ENCODE results near the gene PRKAA2.
A peak's percentile ranks its signal among the peaks of the same experiment; 100 is the strongest.

Gene PRKAA2

DNA sequence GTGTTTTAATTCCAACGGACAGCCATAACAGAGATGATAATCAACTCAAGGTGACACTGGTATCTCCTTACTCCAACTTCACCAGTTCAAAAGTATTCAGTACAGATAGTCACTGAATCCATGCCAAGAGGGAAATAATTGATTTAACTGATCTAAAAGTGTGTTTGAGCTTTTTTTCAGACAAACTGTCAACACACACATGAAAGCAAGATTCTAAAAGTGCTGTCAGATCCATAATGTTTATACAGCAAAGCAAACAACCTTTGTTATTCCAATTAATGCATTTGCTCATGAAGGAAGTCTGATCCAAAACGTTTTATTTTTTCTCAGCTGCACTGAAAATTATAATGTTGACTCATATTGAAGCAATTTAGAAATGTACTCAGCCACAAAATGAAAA, 5.9 kb upstream of the PRKAA2 start:
- in situ Hi-C loops (cut with MboI; ENCODE audit: low sequenced_read_pairs, unreplicated experiment): no loop called here
- TF ChIP-seq, protein P1, sequence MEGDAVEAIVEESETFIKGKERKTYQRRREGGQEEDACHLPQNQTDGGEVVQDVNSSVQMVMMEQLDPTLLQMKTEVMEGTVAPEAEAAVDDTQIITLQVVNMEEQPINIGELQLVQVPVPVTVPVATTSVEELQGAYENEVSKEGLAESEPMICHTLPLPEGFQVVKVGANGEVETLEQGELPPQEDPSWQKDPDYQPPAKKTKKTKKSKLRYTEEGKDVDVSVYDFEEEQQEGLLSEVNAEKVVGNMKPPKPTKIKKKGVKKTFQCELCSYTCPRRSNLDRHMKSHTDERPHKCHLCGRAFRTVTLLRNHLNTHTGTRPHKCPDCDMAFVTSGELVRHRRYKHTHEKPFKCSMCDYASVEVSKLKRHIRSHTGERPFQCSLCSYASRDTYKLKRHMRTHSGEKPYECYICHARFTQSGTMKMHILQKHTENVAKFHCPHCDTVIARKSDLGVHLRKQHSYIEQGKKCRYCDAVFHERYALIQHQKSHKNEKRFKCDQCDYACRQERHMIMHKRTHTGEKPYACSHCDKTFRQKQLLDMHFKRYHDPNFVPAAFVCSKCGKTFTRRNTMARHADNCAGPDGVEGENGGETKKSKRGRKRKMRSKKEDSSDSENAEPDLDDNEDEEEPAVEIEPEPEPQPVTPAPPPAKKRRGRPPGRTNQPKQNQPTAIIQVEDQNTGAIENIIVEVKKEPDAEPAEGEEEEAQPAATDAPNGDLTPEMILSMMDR (IDR thresholded peaks at IDR 0.05; ENCODE audit: borderline replicate concordance, control extremely low read depth, extremely low read depth, insufficient read depth, missing control alignments): no peak
- no peak for DNase-seq (ENCODE audit: low spot score)

DNA sequence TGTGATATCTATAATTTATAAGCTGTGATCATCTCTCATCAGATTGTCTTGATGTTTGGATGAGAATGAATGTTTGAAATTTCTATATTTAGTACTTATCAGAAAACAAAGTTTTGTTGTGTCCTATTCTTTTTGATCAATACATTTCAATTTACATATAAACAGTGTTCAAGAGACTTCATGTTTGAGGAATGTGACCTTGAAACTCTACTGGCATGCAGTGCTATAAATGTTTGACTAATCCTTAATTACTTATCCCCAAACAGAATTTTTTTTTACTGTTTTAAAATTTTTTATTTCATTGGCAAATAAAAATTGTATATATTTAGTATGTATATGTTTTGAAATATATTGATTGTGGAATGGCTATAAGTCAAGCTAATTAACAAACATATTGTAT, 1.5 kb upstream of the PRKAA2 start:
- in situ Hi-C loops (cut with MboI; ENCODE audit: low sequenced_read_pairs, unreplicated experiment): no loop called here
- TF ChIP-seq, protein P1 (IDR thresholded peaks at IDR 0.05; ENCODE audit: borderline replicate concordance, control extremely low read depth, extremely low read depth, insufficient read depth, missing control alignments): no peak
- no peak for DNase-seq (ENCODE audit: low spot score)

DNA sequence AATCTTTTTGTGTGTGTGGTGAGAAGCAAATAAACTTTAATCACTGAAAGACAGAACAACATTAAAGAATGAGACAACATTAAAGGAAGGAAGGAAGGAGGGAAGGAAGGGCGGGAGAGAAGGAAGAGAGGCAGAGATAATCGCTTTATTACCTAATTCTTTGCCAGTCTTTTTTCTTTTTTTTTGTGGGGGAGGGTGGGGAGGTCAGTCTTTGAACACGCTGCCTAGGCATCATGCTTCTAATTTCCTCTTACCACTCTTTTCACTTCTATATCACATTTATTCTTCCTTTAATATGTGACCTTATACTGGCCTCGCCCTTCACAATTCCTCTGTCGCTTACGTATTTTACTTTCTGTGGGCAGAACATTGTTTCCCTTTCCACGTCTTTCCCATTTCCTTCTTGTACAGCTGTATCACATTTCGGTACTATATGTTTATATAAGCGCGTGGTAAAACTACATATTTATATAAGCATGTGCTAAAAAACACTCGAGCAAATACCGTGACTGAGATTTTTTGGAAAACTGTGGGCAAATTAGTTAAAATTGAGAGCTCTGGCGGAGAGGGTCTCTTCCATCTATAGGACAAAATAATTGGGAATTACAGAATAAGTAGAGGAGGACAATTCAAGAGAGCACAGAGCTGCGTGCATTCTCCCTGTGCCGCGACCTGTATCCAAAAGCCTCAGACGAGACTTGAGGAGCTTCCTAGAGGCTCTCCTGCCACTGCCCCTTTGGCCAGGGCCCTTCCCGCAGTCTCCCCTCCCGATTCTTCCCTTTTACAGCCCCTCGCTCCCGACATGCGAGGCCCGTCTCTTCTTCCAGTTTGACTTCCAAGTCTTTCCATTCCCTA, 823 bp upstream of the PRKAA2 start:
- DNase-seq (ENCODE audit: low spot score): peak; percentile 26
- TF ChIP-seq, protein P1 (IDR thresholded peaks at IDR 0.05; ENCODE audit: borderline replicate concordance, control extremely low read depth, extremely low read depth, insufficient read depth, missing control alignments): no peak
- in situ Hi-C loops (cut with MboI; ENCODE audit: low sequenced_read_pairs, unreplicated experiment): no loop called here

DNA sequence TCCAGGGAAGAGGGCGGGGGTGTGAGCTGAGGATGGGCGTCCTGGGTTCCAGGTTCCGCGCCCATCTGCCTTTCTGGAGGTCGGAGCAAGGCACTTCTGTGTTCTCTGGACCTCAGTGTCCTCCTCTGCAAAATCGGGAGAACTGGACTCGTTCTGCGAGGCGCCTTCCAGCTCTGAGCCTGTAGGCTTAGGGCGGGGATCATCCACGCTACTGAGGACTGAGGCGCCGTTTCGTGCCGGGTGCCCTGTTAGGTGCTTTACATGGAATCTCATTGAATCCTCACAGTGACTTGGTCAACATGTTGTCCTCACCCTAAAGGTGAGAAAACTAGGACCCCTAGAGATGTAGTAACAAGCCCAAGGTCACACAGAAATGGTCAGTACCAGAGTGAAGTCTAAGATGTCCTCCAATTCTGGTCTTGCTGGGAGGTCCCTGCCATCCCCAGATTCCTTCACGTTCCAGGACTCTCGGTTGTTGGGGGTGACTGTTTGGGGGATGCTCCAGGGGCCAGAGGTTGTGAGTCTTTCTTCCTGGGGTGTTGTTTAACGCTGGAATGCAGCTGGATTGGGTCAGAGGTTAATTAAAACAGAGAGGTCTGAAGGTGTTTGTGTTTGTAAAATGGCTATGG, 677 bp downstream of the PRKAA2 start:
- in situ Hi-C loops (cut with MboI; ENCODE audit: low sequenced_read_pairs, unreplicated experiment): no loop called here
- DNase-seq (ENCODE audit: low spot score): no peak
- TF ChIP-seq, protein P1 (IDR thresholded peaks at IDR 0.05; ENCODE audit: borderline replicate concordance, control extremely low read depth, extremely low read depth, insufficient read depth, missing control alignments): no peak

GRCh38 chr1:56646611-56647010, 1.5 kb downstream of the PRKAA2 start:
- no peak for DNase-seq (ENCODE audit: low spot score)
- in situ Hi-C loops (cut with MboI; ENCODE audit: low sequenced_read_pairs, unreplicated experiment): no loop called here
- TF ChIP-seq, protein P1 (IDR thresholded peaks at IDR 0.05; ENCODE audit: borderline replicate concordance, control extremely low read depth, extremely low read depth, insufficient read depth, missing control alignments): no peak

DNA sequence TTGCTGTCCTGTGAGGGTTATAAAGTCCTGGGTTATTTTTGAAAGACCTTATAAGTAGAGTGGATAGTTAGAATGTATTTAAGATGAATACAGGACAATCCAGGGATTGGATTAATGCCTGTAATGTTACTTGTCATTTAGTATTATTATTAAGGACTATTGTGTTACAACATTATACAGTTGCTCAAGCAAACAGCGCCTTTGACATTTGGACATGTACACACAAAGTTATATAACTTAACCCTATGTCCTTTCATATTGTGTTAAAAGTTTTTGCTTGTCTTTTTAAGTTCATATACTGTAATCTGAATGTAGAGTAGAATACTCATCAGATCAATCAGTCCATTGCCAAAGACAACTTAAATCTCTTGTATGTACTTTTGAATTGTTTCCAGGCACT, 2.0 kb downstream of the PRKAA2 start:
- TF ChIP-seq, protein P1 (IDR thresholded peaks at IDR 0.05; ENCODE audit: borderline replicate concordance, control extremely low read depth, extremely low read depth, insufficient read depth, missing control alignments): no peak
- DNase-seq (ENCODE audit: low spot score): no peak
- in situ Hi-C loops (cut with MboI; ENCODE audit: low sequenced_read_pairs, unreplicated experiment): no loop called here
